Posterior vena cava (tissue), 2 donors: Measurements from ENCODE around the gene SP140. TPM values are rescaled to one million over a fixed set of nuclear protein-coding genes. Genes with fewer than 3 reads are reported as not detected.
"Not testable (repeated sequence)": the region's sequence is repeated elsewhere in the genome, so short reads cannot be mapped to it uniquely, and the experiment has no call there.

Experiments used
- DNase-seq: peaks from one replicate; pipeline ENCODE4 v3.0.0-alpha.2; 2020; ENCODE audit warnings: low spot score
- intact Hi-C, 2 donors: fragments of 100-400 bp; cut with DNase I; formaldehyde crosslinking; loops; one replicate each; pipeline versions ENCODE4 v1.14.1 to v1.14.2; 2022 to 2023
- total RNA-seq, 2 donors: library from RNA; stranded (reverse); fragmentation: NEBNext Ultra II Directional; extraction: Animal tissue kit (Norgen Biotek cat#: 25700); gene quantifications; one replicate each; pipeline ENCODE4 v1.2.1, GENCODE V29; 2021
- donor health status: DM: yes; HTN: yes; CAD: no.
- donor health status: DM: yes; HTN: yes; CAD: no.

The SP140 gene
- total RNA-seq, 2 donors from 2014 or later: 2.3 to 4.5 TPM

GRCh38 chr2:230267556-230267955 lies 42.0 kb downstream of the SP140 start:
- no peak for DNase-seq
- intact Hi-C loops: no loop called here

- intact Hi-C loops: no loop called here
- no peak for DNase-seq
These were observed 43.2 kb downstream of the SP140 start for GRCh38 chr2:230268606-230269243.

- DNase-seq: no peak
- intact Hi-C loops: no loop called here
These were observed 44.2 kb downstream of the SP140 start for GRCh38 chr2:230269715-230270114.

DNA sequence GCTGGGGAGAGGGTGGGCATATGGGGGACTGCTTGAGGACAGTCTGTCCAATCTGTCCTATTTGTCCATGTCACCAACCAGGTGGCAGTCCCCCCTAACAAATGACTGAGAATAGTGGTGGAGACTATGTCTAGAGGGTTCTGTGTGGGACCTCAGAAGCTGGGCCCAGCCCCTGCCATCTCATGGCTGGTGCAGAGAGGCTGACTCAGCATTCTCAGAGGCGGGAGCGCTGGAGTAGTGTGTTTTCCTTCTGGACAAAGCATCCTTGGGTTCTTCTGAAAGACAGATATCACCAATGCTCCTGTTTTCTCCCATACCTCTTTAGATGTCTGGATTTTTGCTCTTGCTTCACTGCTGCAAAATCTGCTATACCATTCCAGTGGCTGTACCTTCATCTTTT lies 57.4 kb downstream of the SP140 start:
- intact Hi-C loops: no loop called here
- no peak for DNase-seq

DNA sequence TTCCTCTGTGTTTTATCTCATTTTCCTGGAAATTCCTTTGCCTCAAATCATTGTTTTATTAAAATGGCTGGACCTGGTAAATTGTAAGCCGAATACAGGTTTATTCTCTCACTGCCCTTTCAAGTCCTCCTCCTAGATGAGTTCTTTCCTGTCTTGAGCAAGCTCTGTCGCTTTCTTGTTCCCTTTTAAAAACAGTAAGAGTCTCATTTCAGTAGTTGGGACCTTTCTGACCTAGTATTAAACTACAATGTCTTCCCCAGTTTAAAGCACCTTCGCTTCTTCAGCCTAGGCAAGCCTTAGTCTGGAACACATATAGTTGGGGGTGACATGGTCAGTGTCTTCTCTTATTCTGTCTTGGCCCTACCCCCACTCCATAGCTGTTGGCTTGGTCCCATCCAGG lies 60.5 kb downstream of the SP140 start:
- intact Hi-C loops: no loop called here
- no peak for DNase-seq

- intact Hi-C loops, DNase-seq: not testable (repeated sequence)
These were observed 63.8 kb downstream of the SP140 start for GRCh38 chr2:230289311-230289710.

GRCh38 chr2:230295192-230295591 lies 69.7 kb downstream of the SP140 start:
- intact Hi-C loops: no loop called here
- no peak for DNase-seq

DNA sequence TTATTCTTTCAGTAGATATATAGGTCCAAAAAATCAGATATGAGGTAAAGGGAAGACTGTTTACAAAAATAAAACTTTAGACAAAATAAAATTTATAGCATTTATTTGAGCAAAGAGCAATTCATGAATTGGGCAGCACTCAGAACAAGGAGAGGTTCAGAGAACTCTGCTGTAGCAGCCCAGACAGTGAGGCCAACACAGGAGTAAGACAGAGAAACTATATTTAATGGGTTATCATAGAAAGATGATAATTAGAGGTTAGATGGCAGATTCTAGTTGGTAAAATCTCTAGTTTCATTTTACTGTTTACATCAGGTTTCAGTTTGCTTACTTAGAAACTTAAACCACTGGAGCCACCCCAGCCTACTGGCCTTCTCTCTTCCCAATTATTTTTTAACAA lies 71.4 kb downstream of the SP140 start:
- no peak for DNase-seq
- intact Hi-C loops: no loop called here

DNA sequence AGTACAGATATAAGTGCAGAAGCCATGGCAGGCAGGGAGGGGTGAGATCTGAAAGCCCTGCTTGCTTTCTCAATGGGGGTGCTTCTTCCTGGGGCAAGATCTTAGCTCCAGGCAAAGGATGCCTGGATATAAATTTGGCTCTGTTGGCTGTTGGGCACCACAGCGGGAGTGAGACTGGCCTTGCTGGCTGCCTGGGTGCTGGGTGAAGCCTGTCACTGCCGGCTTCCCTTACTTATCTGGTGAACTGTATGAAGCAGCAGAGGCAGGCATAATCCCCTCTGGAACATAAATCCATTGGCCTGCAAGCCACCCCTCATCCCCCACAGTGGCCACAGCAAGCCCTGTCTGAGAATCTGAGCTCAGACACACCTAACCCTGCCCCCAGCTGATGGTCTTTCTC lies 74.1 kb downstream of the SP140 start:
- intact Hi-C loops: no loop called here
- no peak for DNase-seq

GRCh38 chr2:230305416-230306275 lies 80.1 kb downstream of the SP140 start:
- no peak for DNase-seq

DNA sequence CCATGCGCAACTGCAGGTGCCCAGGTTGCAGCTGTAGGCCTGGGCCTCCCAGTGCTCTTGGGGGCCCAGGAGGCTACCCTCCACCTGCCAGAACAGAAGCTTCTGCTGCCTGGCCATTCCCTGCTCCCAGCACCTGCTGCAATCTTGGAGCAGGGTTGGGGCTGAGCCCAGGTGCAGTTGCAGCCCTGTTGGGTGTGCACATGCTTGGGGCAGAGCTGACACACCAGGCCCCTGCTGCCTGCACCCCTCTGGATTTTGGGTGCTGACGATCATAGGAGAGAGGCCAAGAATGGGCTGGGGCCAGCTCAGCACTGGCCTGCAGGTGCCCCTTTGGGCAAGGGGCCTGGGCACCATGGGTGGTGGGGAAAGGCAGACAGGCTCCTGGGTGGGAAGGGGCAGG lies 80.9 kb downstream of the SP140 start:
- intact Hi-C loops: no loop called here
- no peak for DNase-seq

More at GRCh38 chr2:230305416-230306275, 80.1 kb downstream of the SP140 start:
- intact Hi-C loops: no loop called here

GRCh38 chr2:230307485-230307884 lies 81.9 kb downstream of the SP140 start:
- DNase-seq: no peak
- intact Hi-C loops: no loop called here

- no peak for DNase-seq
- intact Hi-C loops: no loop called here
These were observed 83.0 kb downstream of the SP140 start for GRCh38 chr2:230308402-230309000.

DNA sequence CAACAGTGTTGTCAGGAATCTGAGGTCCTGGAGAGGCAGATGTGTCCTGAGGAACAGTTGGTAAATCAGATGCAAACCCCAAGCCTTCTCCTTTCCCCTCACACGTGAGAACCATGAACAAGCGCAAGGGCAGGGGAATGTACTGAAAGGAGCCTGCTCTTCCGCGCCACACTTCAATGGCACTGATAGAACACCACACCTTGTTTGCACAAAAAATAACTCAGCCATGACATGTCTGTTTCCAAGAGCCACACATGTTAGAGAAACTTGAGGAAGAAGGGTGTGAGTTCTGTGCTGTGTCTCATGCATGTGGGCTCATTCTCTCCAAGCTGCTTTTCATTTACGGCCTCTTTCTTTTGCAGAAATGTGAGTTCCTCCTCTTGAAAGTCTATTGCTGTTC lies 85.3 kb downstream of the SP140 start:
- intact Hi-C loops, DNase-seq: not testable (repeated sequence)

DNA sequence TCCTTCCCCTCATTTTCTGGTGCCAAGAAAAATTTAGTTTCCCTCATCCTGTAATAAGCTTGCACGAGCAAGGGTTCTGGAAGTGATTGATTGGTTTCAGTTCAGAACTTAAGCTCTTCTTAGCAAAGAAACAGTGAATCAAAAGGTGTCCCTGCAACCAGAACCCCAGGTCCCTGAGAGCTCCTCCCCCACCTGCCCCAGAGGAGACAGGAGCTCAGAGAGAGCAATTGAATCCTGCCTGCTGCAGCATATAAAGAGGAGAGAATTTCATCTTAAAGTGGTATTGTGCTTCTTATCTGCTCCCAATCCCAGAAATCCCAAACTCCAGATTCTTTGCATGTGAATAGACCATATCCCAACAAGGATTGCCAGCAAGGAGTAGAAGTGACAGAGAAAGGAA lies 86.1 kb downstream of the SP140 start:
- DNase-seq, intact Hi-C loops: not testable (repeated sequence)

DNA sequence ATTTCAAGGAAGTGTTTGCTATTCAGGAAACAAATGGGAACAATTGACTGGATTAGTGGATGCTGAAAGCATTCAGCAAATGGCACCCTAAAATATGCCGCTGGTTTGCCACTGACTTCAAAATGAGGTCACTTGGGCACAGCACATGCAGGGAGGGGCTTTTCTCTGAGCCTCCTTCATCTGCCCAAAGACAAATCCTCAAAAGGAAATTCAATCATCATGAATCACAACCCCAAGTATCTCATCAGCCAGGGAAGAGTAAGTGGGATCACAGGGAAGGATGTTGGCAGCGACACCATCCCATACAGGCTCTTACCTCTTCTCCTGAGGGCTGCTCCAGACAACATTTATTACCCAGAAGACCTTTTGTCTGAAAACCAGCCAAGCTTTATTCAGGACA lies 87.1 kb downstream of the SP140 start:
- no peak for DNase-seq
- intact Hi-C loops: no loop called here

DNA sequence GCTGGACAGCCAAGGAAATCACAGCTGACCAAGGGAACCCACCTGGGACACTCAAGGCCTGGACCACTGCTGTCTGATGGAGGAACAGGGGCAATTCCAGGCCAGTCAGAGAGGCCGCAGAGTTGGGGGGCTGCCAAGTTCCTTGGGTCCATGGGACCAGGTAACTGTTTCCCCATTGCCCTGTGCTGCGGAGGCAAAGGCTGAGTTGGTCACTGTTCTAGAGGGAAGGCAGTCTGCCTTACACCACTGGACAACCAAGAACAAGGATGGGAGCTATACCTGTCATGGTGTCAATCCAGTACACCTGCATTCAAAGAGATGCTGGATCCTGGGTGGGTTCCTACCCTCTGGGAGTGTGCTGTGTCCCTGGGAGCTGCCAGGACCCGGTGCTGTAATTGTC lies 91.8 kb downstream of the SP140 start:
- intact Hi-C loops: no loop called here
- no peak for DNase-seq

- no peak for DNase-seq
These were observed 92.9 kb downstream of the SP140 start for GRCh38 chr2:230318190-230319121.

DNA sequence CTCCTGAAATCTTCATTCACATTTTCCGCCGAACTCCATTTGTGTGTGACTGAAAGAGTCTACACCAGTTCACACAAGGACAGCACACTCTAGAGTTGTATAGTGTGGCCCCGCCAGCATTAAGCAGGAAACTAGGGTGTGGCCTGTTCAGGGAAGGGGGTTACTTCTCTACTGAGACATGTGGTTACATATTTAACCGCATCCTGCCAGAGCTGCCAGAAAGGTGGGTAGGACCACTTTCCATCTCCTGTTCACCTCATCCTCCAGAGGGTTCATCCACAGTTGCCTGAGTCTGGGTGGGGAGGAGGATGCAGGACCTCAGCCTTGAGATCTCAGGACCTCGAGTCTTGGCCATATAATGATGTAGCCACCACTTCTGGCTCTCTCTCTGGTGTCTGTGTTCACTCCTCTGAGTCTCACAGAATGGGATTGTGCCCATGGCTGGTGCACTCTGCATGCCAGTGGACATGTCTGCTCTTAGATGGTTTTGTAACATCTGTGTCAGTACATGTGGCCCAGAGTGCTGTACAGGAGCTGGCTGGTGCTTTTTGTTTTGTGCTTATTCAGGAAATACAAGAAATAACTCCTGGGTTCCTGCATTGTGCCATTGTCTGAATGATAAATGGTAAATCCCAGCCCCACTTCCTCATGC lies 93.8 kb downstream of the SP140 start:
- intact Hi-C loops: no loop called here
- DNase-seq: no peak

More at GRCh38 chr2:230318190-230319121, 92.9 kb downstream of the SP140 start:
- intact Hi-C loops: no loop called here
